ENCODE results near the gene SEC11A.

The SEC11A gene

GRCh38 chr15:84634228-84634837 is 81.6 kb downstream of the SEC11A start:
- DNase-seq: peak; percentile 30

GRCh38 chr15:84633311-84634227 is 82.4 kb downstream of the SEC11A start:
- peak; percentile 87 for DNase-seq

- peak; percentile 22 for DNase-seq
These were observed 84.2 kb downstream of the SEC11A start for GRCh38 chr15:84631706-84632272.

GRCh38 chr15:84629033-84629432 is 86.9 kb downstream of the SEC11A start:
- no peak for DNase-seq

- DNase-seq: peak; percentile 55
These were observed 90.8 kb downstream of the SEC11A start for GRCh38 chr15:84625123-84625522.

GRCh38 chr15:84624359-84624758 is 91.6 kb downstream of the SEC11A start:
- DNase-seq: no peak

GRCh38 chr15:84621358-84621979 is 94.5 kb downstream of the SEC11A start:
- DNase-seq: no peak

GRCh38 chr15:84620626-84621025 is 95.3 kb downstream of the SEC11A start:
- no peak for DNase-seq
